Keratinocyte (primary cell): ENCODE measurements around the gene IGFBP5. TPM values are rescaled to one million over a fixed set of nuclear protein-coding genes. Genes with fewer than 3 reads are reported as not detected.

Experiments used
- DNase-seq: peaks from one replicate; pipeline ENCODE4 v3.0.0-alpha.2; 2011; ENCODE audit warnings: low read depth, missing footprints, low spot score
- FAIRE-seq: peaks from 2 replicates; lab custom pipeline; 2011; peaks lifted over from hg19 to GRCh38; lab: Jason Lieb, UNC
- H2AFZ ChIP-seq: 2 replicates; pipeline ENCODE4 v1.6.0; 2012; ENCODE audit warnings: low read length, control low read depth, inconsistent platforms; ENCODE audit not compliant: control insufficient read depth
- H3K27ac ChIP-seq: 2 replicates; pipeline ENCODE4 v1.5.1; 2011; ENCODE audit warnings: low read length; ENCODE audit not compliant: control insufficient read depth, insufficient read depth
- H3K27me3 ChIP-seq: 3 replicates; pipeline ENCODE4 v1.6.0; 2011; ENCODE audit warnings: low read length; ENCODE audit not compliant: control insufficient read depth, insufficient read depth; ENCODE audit errors: extremely low read depth
- H3K36me3 ChIP-seq, 2 experiments: 2 replicates in 1 of 2; 3 replicates in 1 of 2; pipeline ENCODE4 v1.5.1; 2011; ENCODE audit warnings: low read length in 2 of 2, mild to moderate bottlenecking in 1 of 2; ENCODE audit not compliant: control insufficient read depth in 2 of 2, insufficient read depth in 2 of 2; ENCODE audit errors: extremely low read depth in 1 of 2
- H3K4me1 ChIP-seq: 3 replicates; pipeline ENCODE4 v1.5.1; 2011; ENCODE audit warnings: low read length; ENCODE audit not compliant: control insufficient read depth, insufficient read depth; ENCODE audit errors: extremely low read depth
- H3K4me2 ChIP-seq: 3 replicates; pipeline ENCODE4 v1.6.0; 2011; ENCODE audit warnings: low read depth, low read length; ENCODE audit not compliant: control insufficient read depth, insufficient read depth; ENCODE audit errors: extremely low read depth
- H3K4me3 ChIP-seq, 3 experiments: fragments of 200-600 bp in 1 of 3; sonication (generic) in 1 of 3; 2 replicates in 2 of 3; 3 replicates in 1 of 3; pipeline ENCODE4 v1.5.1; 2011 to 2016; ENCODE audit warnings: low read length in 3 of 3, mild to moderate bottlenecking in 3 of 3, control low read depth in 2 of 3, inconsistent platforms in 1 of 3, low read depth in 1 of 3, mixed read lengths in 1 of 3, mixed run types in 1 of 3, moderate library complexity in 1 of 3; ENCODE audit not compliant: control insufficient read depth in 2 of 3, insufficient read depth in 2 of 3; ENCODE audit errors: extremely low read depth in 1 of 3
- H3K79me2 ChIP-seq: 2 replicates; pipeline ENCODE4 v1.6.0; 2012; ENCODE audit warnings: low read length; ENCODE audit not compliant: control insufficient read depth, insufficient read depth
- H3K9ac ChIP-seq: 3 replicates; pipeline ENCODE4 v1.6.0; 2011; ENCODE audit warnings: low read length; ENCODE audit not compliant: control insufficient read depth, insufficient read depth; ENCODE audit errors: extremely low read depth
- H3K9me1 ChIP-seq: 3 replicates; pipeline ENCODE4 v1.6.0; 2011; ENCODE audit warnings: low read length; ENCODE audit not compliant: control insufficient read depth, insufficient read depth; ENCODE audit errors: extremely low read depth
- H3K9me3 ChIP-seq: 2 replicates; pipeline ENCODE4 v1.5.1; 2012; ENCODE audit warnings: low read depth, low read length; ENCODE audit not compliant: control insufficient read depth
- H4K20me1 ChIP-seq: 3 replicates; pipeline ENCODE4 v1.6.0; 2011; ENCODE audit warnings: low read length; ENCODE audit not compliant: control insufficient read depth, insufficient read depth; ENCODE audit errors: extremely low read depth
- EZH2 ChIP-seq: IDR thresholded peaks from one replicate; pipeline ENCODE4 v1.6.1; 2012; ENCODE audit warnings: inconsistent platforms, mild to moderate bottlenecking, low read length, moderate library complexity
- dilution Hi-C: fragments of 300-500 bp; cut with MboI; formaldehyde crosslinking; loops from one replicate; pipeline ENCODE4 v1.7.0; 2020; ENCODE audit warnings: low sequenced_read_pairs; ENCODE audit not compliant: extremely low pct_ligation_motif_present
- polyA plus RNA-seq, 5 experiments: library from polyadenylated mRNA; depleted of rRNA in 3 of 5; stranded (reverse) in 3 of 5; stranded (forward) in 1 of 5; unstranded in 1 of 5; fragments of >200 nt; gene quantifications; 1 replicate in 1 of 5; 2 replicates in 3 of 5; 3 replicates in 1 of 5; pipeline versions ENCODE4 v1.2.1 to v1.2.3, GENCODE V29; 2011 to 2012; ENCODE audit warnings: missing spikeins in 2 of 5, low read depth in 1 of 5, low replicate concordance in 1 of 5
- TF ChIP-seq, protein P1 (sequence below), 3 experiments: IDR thresholded peaks in 1 of 3; conservative IDR thresholded peaks in 1 of 3; optimal IDR thresholded peaks in 1 of 3; 2 replicates in 2 of 3; 3 replicates in 1 of 3; pipeline versions ENCODE3 to v1.5.1; 2011; ENCODE audit warnings: low read length in 3 of 3, mild to moderate bottlenecking in 3 of 3, moderate library complexity in 2 of 3, control low read depth in 1 of 3, inconsistent platforms in 1 of 3; ENCODE audit not compliant: insufficient read depth in 2 of 3; ENCODE audit errors: extremely low read depth in 1 of 3

Gene IGFBP5
- polyA plus RNA-seq, 1 donor (not counting 4 experiments of a cell fraction or from before 2014, with no cell fraction given) = 1.1 TPM

DNA sequence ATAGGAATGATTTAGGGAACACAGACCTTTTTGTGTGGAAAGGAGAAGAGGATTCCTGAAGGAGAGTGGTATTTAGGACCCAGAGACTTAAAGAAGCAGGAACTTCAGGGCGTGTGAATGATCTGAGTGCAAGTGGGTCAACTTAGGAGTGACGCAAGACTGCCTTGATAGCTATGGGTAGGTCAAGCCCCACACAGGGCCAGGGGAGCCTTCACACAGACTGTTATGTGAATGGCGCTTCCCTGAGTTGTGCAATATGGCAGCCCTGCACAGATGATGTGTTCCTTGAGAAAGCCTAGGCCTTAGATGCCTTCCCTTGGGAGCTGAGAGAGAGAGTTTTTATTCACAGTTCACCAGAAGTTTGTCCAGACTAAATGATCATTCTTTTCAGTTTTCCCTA is 47.1 kb upstream of the IGFBP5 start:
- TF ChIP-seq, protein P1, sequence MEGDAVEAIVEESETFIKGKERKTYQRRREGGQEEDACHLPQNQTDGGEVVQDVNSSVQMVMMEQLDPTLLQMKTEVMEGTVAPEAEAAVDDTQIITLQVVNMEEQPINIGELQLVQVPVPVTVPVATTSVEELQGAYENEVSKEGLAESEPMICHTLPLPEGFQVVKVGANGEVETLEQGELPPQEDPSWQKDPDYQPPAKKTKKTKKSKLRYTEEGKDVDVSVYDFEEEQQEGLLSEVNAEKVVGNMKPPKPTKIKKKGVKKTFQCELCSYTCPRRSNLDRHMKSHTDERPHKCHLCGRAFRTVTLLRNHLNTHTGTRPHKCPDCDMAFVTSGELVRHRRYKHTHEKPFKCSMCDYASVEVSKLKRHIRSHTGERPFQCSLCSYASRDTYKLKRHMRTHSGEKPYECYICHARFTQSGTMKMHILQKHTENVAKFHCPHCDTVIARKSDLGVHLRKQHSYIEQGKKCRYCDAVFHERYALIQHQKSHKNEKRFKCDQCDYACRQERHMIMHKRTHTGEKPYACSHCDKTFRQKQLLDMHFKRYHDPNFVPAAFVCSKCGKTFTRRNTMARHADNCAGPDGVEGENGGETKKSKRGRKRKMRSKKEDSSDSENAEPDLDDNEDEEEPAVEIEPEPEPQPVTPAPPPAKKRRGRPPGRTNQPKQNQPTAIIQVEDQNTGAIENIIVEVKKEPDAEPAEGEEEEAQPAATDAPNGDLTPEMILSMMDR (optimal IDR thresholded peaks at IDR 0.05 in 1 of 3, IDR thresholded peaks at IDR 0.05 in 1 of 3, conservative IDR thresholded peaks at IDR 0.05 in 1 of 3; ENCODE audit: extremely low read depth in 1 of 3, insufficient read depth in 2 of 3, low read length in 3 of 3) = no peak
- no peak for TF ChIP-seq EZH2
- Histone ChIP-seq H3K9me1 (no peaks in the 10 kb centered on the region), H4K20me1 (no peaks in the 10 kb centered on the region), H3K4me1 (peaks cover 2% of the 10 kb centered on the region), H2AFZ (no peak overlapping the region), H3K79me2 (no peaks in the 10 kb centered on the region), H3K27me3 (no peaks in the 10 kb centered on the region), H3K9me3 (no peaks in the 10 kb centered on the region), H3K9ac (no peak overlapping the region), H3K27ac (no peak overlapping the region), H3K4me2 (no peak overlapping the region), H3K4me3 (no peak overlapping the region), H3K36me3 (no peaks in the 10 kb centered on the region)
- dilution Hi-C loops = no loop called here
- no peak for FAIRE-seq
- no peak for DNase-seq

GRCh38 chr2:216741223-216741593 is 45.9 kb upstream of the IGFBP5 start:
- DNase-seq = no peak
- H3K4me3 ChIP-seq = no peak overlapping the region
- H3K4me1 ChIP-seq = peaks cover under 1% of the 10 kb centered on the region
- TF ChIP-seq, protein P1 (optimal IDR thresholded peaks at IDR 0.05 in 1 of 3, IDR thresholded peaks at IDR 0.05 in 1 of 3, conservative IDR thresholded peaks at IDR 0.05 in 1 of 3; ENCODE audit: extremely low read depth in 1 of 3, insufficient read depth in 2 of 3, low read length in 3 of 3) = no peak
- TF ChIP-seq EZH2 = no peak
- no peak overlapping the region for H3K4me2 ChIP-seq
- no peaks in the 10 kb centered on the region for H3K9me3 ChIP-seq
- H3K27ac ChIP-seq = no peak overlapping the region
- no peak for FAIRE-seq
- no peak overlapping the region for H2AFZ ChIP-seq
- H3K79me2 ChIP-seq = no peaks in the 10 kb centered on the region
- no peak overlapping the region for H3K9ac ChIP-seq
- H4K20me1 ChIP-seq = no peaks in the 10 kb centered on the region
- dilution Hi-C loops = no loop called here
- no peaks in the 10 kb centered on the region for H3K36me3 ChIP-seq
- no peaks in the 10 kb centered on the region for H3K27me3 ChIP-seq
- H3K9me1 ChIP-seq = no peaks in the 10 kb centered on the region
